ENCODE results near the gene ATP8B2.

DNA sequence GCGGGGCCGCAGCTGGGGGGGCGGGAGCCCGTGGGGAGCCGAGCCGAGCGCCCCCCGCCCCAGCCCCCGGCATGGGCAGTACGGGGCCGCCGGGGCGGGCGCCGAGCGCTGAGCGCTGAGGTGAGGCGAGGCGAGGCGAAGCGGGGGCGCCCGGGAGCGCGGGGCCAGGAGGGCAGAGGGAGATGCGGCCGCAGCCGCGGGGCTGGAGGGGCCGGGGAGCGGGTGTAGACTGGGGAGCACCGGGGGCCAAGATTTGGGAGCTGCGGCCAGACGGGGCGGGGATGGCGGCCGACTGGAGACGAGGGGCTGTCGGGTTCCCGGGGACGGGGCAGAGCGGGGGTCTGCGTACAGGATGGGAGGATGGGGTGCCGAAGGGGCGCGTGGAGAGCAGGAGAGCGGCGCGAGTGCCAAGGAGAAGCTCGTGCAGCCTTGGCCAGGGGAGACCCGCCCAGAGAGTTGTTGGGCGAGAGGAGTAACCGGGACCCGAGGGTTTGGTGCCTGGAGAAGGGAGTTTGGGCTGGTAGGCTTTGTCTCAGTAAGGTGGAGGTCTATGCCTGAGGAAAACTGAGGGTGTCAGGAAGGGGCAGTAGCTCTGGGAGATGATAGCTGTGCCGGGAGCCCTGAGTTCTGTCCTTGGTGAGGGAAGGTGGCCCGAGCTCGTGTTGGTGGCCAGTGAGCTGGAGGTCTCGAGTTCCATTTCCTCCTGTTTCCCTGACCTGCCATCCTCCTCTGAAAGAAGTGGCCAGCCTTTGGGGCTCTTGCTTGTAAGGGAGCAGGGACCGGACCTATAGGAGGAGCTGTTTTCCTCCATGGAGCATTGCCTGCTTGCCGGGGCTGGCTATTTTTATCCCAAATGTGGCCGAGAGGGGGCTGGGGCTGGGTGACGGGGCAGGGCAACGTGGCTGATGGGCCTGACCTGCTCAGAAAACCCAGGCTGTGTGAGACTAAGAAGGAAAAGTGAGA lies 539 bp downstream of the ATP8B2 start:
- TF ChIP-seq, protein P1, sequence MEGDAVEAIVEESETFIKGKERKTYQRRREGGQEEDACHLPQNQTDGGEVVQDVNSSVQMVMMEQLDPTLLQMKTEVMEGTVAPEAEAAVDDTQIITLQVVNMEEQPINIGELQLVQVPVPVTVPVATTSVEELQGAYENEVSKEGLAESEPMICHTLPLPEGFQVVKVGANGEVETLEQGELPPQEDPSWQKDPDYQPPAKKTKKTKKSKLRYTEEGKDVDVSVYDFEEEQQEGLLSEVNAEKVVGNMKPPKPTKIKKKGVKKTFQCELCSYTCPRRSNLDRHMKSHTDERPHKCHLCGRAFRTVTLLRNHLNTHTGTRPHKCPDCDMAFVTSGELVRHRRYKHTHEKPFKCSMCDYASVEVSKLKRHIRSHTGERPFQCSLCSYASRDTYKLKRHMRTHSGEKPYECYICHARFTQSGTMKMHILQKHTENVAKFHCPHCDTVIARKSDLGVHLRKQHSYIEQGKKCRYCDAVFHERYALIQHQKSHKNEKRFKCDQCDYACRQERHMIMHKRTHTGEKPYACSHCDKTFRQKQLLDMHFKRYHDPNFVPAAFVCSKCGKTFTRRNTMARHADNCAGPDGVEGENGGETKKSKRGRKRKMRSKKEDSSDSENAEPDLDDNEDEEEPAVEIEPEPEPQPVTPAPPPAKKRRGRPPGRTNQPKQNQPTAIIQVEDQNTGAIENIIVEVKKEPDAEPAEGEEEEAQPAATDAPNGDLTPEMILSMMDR (IDR thresholded peaks at IDR 0.05), result peak; percentile 43 to 51
- TF ChIP-seq POLR2A (IDR thresholded peaks at IDR 0.05), result no peak

Data from suprapubic skin (tissue), 3 donors.